PC-9 (cell line): Measurements from ENCODE around the gene TSPEAR. TPM values are rescaled to one million over a fixed set of nuclear protein-coding genes. Genes with fewer than 3 reads are reported as not detected.

Source experiments
- BruUV-seq: library from RNA; stranded (reverse); fragments of 400-500 nt; replicated peaks from 2 replicates; lab custom pipeline; 2021; lab: Mats Ljungman, UMichigan
- CTCF ChIA-PET: fragments of 300-600 bp; sonication (Branson Sonifier 250); formaldehyde crosslinking; loops from one replicate; lab custom pipeline; 2022; ENCODE audit warnings: antibody characterized with exemption; lab: Charles Lee
- POLR2A ChIA-PET: fragments of 300-600 bp; sonication (Branson Sonifier 250); formaldehyde crosslinking; loops from one replicate; lab custom pipeline; 2022; ENCODE audit warnings: antibody characterized with exemption; ENCODE audit not compliant: unreplicated experiment; lab: Charles Lee
- DNase-seq, 2 experiments: peaks; one replicate each; pipeline versions ENCODE4 v3.0.0 to v3.0.0-alpha.2; 2015 to 2022; ENCODE audit warnings: mixed read lengths in 1 of 2
- H2AFZ ChIP-seq: fragments of 200-600 bp; sonication (generic); 2 replicates; pipeline ENCODE4 v1.8.1; 2017; ENCODE audit warnings: antibody characterized with exemption
- H3F3A ChIP-seq: fragments of 200-600 bp; sonication (generic); 2 replicates; pipeline ENCODE4 v1.8.1; 2017; ENCODE audit warnings: antibody characterized with exemption, mild to moderate bottlenecking, low read depth; ENCODE audit not compliant: insufficient read depth
- H3K27ac ChIP-seq: fragments of 200-600 bp; sonication (generic); 2 replicates; pipeline ENCODE4 v1.6.1; 2016; ENCODE audit warnings: mixed run types
- H3K27me3 ChIP-seq: fragments of 200-600 bp; sonication (generic); 2 replicates; pipeline ENCODE4 v1.6.1; 2016; ENCODE audit warnings: low read depth, mixed run types; ENCODE audit not compliant: insufficient read depth
- H3K36me3 ChIP-seq: fragments of 200-600 bp; sonication (generic); 2 replicates; pipeline ENCODE4 v1.6.1; 2016; ENCODE audit warnings: low read depth, mixed run types
- H3K4me1 ChIP-seq: fragments of 200-600 bp; sonication (generic); replicated peaks from 2 replicates; pipeline ENCODE4 v1.6.1; 2016; ENCODE audit warnings: mixed run types; ENCODE audit not compliant: insufficient read depth
- H3K4me2 ChIP-seq: fragments of 200-600 bp; sonication (generic); 2 replicates; pipeline ENCODE4 v1.6.1; 2017; ENCODE audit warnings: mixed run types
- H3K4me3 ChIP-seq: fragments of 200-600 bp; sonication (generic); 2 replicates; pipeline ENCODE4 v1.6.1; 2016; ENCODE audit warnings: mixed run types
- H3K79me2 ChIP-seq: fragments of 200-600 bp; sonication (generic); 2 replicates; pipeline ENCODE4 v1.6.1; 2017; ENCODE audit warnings: low read depth, mixed run types
- H3K9me2 ChIP-seq: fragments of 200-600 bp; sonication (generic); 2 replicates; pipeline ENCODE4 v1.8.1; 2017; ENCODE audit warnings: mild to moderate bottlenecking; ENCODE audit not compliant: insufficient read depth
- H3K9me3 ChIP-seq: fragments of 200-600 bp; sonication (generic); 2 replicates; pipeline ENCODE4 v1.8.1; 2016; ENCODE audit warnings: low read depth; ENCODE audit not compliant: insufficient read depth
- H4K20me1 ChIP-seq: fragments of 200-600 bp; sonication (generic); 2 replicates; pipeline ENCODE4 v1.8.1; 2017; ENCODE audit not compliant: insufficient read depth
- EZH2 ChIP-seq: fragments of 200-600 bp; sonication (generic); IDR thresholded peaks from 2 replicates; pipeline ENCODE4 v1.8.0; 2017; ENCODE audit warnings: antibody characterized with exemption, low read depth
- intact Hi-C: fragments of 100-400 bp; cut with micrococcal nuclease; formaldehyde crosslinking; loops from one replicate; pipeline ENCODE4 v1.10.0; 2022; ENCODE audit not compliant: unreplicated experiment
- total RNA-seq: library from RNA; stranded (reverse); gene quantifications from 2 replicates; pipeline ENCODE4 v1.2.3, GENCODE V29; 2021
- TF ChIP-seq, protein P1 (sequence below): fragments of 200-600 bp; sonication (generic); conservative IDR thresholded peaks from 2 replicates; pipeline ENCODE4 v1.6.1; 2017; ENCODE audit warnings: mixed run types, antibody characterized with exemption, mild to moderate bottlenecking, moderate library complexity

TSPEAR gene
- total RNA-seq, 1 experiment from 2014 or later, result not detected

DNA sequence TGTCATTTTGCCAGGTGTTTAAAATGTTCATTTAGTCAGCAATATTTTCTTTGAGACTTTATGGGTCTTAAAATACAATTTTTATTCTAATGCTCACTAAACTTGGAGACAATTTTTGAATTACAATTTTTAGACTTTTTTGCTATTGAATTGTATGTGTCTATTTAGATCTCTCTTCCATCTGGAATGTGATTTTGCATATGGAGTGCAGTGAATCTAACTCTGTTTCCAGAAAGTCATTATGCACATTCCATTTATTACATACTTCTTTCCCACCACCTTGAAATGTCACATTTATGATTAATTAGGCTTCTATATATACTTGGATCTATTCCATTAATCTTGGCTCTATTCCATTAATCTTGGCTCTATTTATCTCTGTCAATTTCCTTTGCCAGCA, 5.6 kb upstream of the TSPEAR start:
- Histone ChIP-seq H3K9me2 (no peaks in the 10 kb centered on the region), H3K4me2 (no peak overlapping the region), H4K20me1 (no peaks in the 10 kb centered on the region), H3K36me3 (no peaks in the 10 kb centered on the region), H3K79me2 (no peaks in the 10 kb centered on the region), H3K4me3 (no peak overlapping the region), H3F3A (no peaks in the 10 kb centered on the region), H3K4me1 (no peaks in the 10 kb centered on the region), H3K27ac (no peak overlapping the region), H3K27me3 (peaks cover 55% of the 10 kb centered on the region), H3K9me3 (no peaks in the 10 kb centered on the region), H2AFZ (no peak overlapping the region)
- TF ChIP-seq, protein P1, sequence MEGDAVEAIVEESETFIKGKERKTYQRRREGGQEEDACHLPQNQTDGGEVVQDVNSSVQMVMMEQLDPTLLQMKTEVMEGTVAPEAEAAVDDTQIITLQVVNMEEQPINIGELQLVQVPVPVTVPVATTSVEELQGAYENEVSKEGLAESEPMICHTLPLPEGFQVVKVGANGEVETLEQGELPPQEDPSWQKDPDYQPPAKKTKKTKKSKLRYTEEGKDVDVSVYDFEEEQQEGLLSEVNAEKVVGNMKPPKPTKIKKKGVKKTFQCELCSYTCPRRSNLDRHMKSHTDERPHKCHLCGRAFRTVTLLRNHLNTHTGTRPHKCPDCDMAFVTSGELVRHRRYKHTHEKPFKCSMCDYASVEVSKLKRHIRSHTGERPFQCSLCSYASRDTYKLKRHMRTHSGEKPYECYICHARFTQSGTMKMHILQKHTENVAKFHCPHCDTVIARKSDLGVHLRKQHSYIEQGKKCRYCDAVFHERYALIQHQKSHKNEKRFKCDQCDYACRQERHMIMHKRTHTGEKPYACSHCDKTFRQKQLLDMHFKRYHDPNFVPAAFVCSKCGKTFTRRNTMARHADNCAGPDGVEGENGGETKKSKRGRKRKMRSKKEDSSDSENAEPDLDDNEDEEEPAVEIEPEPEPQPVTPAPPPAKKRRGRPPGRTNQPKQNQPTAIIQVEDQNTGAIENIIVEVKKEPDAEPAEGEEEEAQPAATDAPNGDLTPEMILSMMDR, result no peak
- TF ChIP-seq EZH2, result no peak
- intact Hi-C loops, result no loop called here
- BruUV-seq, result no TSS peak
- POLR2A ChIA-PET, result no interaction called here
- no peak for DNase-seq
- CTCF ChIA-PET, result no interaction called here

DNA sequence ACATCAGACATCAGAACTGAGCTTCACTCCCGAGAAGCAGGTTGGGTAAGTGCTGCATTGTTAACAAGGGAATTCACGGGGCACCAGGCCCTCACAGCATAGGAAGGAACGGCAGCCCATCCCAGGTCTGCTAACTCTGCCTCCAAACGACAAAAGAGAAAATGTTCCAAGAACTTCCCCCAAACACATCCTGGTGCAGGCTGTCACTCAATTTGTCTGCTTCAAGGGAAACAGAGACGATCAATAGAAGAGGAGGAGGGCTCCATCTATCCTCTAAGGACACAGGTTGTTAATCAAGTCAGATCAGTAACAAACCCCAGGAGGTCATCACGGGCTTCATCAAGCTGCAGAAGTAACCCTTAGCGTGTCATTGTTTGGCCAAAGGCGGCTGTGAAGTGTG, 3.5 kb upstream of the TSPEAR start:
- Histone ChIP-seq H4K20me1 (no peaks in the 10 kb centered on the region), H3K27me3 (peaks cover 64% of the 10 kb centered on the region), H3K9me2 (no peaks in the 10 kb centered on the region), H3K4me2 (no peak overlapping the region), H3K4me1 (no peaks in the 10 kb centered on the region), H3K4me3 (no peak overlapping the region), H3F3A (no peaks in the 10 kb centered on the region), H3K36me3 (no peaks in the 10 kb centered on the region), H3K9me3 (no peaks in the 10 kb centered on the region), H3K27ac (no peak overlapping the region), H2AFZ (no peak overlapping the region), H3K79me2 (no peaks in the 10 kb centered on the region)
- POLR2A ChIA-PET, result no interaction called here
- no peak for DNase-seq
- CTCF ChIA-PET, result no interaction called here
- intact Hi-C loops, result no loop called here
- BruUV-seq, result no TSS peak
- TF ChIP-seq, protein P1, result no peak
- no peak for TF ChIP-seq EZH2

DNA sequence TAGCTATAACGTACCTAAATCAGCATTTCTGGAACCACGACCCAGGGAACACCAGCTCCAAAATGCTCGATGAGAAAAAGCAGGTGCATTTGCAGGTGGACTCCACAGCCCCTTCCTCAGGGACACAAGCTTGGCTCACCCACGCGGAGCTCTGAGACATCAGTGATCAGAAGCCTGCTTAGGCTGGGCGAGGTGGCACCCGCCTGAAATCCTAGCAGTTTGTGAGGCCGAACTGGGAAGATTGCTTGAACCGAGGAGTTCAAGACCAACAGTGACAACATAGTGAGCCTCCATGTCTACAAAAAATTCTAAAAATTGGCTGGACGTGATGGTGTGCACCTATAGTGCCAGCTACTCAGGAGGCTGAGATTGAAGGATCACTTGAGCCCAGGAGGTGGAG, 2.5 kb upstream of the TSPEAR start:
- Histone ChIP-seq H3K4me1 (no peaks in the 10 kb centered on the region), H3F3A (no peaks in the 10 kb centered on the region), H2AFZ (no peak overlapping the region), H3K4me3 (no peak overlapping the region), H3K9me3 (no peaks in the 10 kb centered on the region), H3K36me3 (no peaks in the 10 kb centered on the region), H3K27ac (no peak overlapping the region), H3K9me2 (no peaks in the 10 kb centered on the region), H3K79me2 (no peaks in the 10 kb centered on the region), H3K27me3 (peaks cover 64% of the 10 kb centered on the region), H4K20me1 (no peaks in the 10 kb centered on the region), H3K4me2 (no peak overlapping the region)
- intact Hi-C loops, result no loop called here
- POLR2A ChIA-PET, result no interaction called here
- DNase-seq, result no peak
- CTCF ChIA-PET, result no interaction called here
- no TSS peak for BruUV-seq
- TF ChIP-seq, protein P1, result no peak
